Stimulated activated CD8-positive, alpha-beta memory T cell treated with anti-CD3 and anti-CD28 coated beads, Interleukin-12 subunit alpha, Interleukin-12 subunit beta, amount 100 ng/mL, for 24 hours (primary cell): ENCODE data around the gene ABCA2.

Source experiments
- DNase-seq: peaks from one replicate; pipeline ENCODE4 v3.0.0-alpha.2; 2020; ENCODE audit errors: extremely low read depth

The ABCA2 gene

GRCh38 chr9:136997830-136998234 is 30.2 kb downstream of the ABCA2 start:
- no peak for DNase-seq

- DNase-seq: no peak
Observed at GRCh38 chr9:136997371-136997770, 30.7 kb downstream of the ABCA2 start.

- DNase-seq: no peak
Observed at GRCh38 chr9:136996361-136997292, 31.4 kb downstream of the ABCA2 start, which contains the start of gene CLIC3. TSS of gene CLIC3 (minus strand) at chr9:136996568. CDS start at chr9:136996543, 25 bp downstream.

- DNase-seq: no peak
Observed at GRCh38 chr9:136995772-136996311, 32.2 kb downstream of the ABCA2 start.

GRCh38 chr9:136995362-136995761 is 32.7 kb downstream of the ABCA2 start:
- DNase-seq: no peak

- DNase-seq: no peak
Observed at GRCh38 chr9:136994888-136995230, 33.2 kb downstream of the ABCA2 start.

GRCh38 chr9:136994180-136994887 is 33.7 kb downstream of the ABCA2 start:
- no peak for DNase-seq

GRCh38 chr9:136992819-136993369 is 35.1 kb downstream of the ABCA2 start:
- DNase-seq: no peak

GRCh38 chr9:136991993-136992818 is 35.8 kb downstream of the ABCA2 start, which contains the start of gene PAXX:
TSS of gene PAXX (plus strand) at chr9:136992422. CDS start at chr9:136992444, 22 bp downstream.
- DNase-seq: peak; percentile 86

- no peak for DNase-seq
Observed at GRCh38 chr9:136990242-136990911, 37.7 kb downstream of the ABCA2 start.

- no peak for DNase-seq
Observed at GRCh38 chr9:136988872-136989271, 39.2 kb downstream of the ABCA2 start.

- DNase-seq: no peak
Observed at GRCh38 chr9:136985853-136986252, 42.2 kb downstream of the ABCA2 start.

- no peak for DNase-seq
Observed at GRCh38 chr9:136985027-136985602, 42.9 kb downstream of the ABCA2 start.

- DNase-seq: no peak
Observed at GRCh38 chr9:136984464-136985026, 43.5 kb downstream of the ABCA2 start.

- no peak for DNase-seq
Observed at GRCh38 chr9:136983656-136984314, 44.3 kb downstream of the ABCA2 start.

GRCh38 chr9:136983167-136983566 is 44.9 kb downstream of the ABCA2 start:
- no peak for DNase-seq

GRCh38 chr9:136982232-136983051 is 45.6 kb downstream of the ABCA2 start, which contains the start of gene LCNL1:
TSS of gene LCNL1 (plus strand) at chr9:136982993. CDS start at chr9:136983587, 594 bp downstream.
- DNase-seq: no peak

GRCh38 chr9:136981588-136982231 is 46.3 kb downstream of the ABCA2 start:
- DNase-seq: no peak
